Sigmoid colon (tissue), 3 donors: Measurements from ENCODE around the gene APOC3.

Experiments
- CTCF ChIP-seq, 4 experiments: fragments of 450-650 bp in 3 of 4; fragments of 200-600 bp in 1 of 4; IDR thresholded peaks; one replicate each; pipeline ENCODE4 v1.5.1; 2016 to 2019; ENCODE audit warnings: antibody characterized with exemption in 4 of 4, mild to moderate bottlenecking in 3 of 4, moderate library complexity in 2 of 4
- POLR2A ChIP-seq, 2 donors: fragments of 450-650 bp; IDR thresholded peaks; one replicate each; pipeline ENCODE4 v1.6.1; 2016; ENCODE audit warnings: antibody characterized with exemption in 2 of 2, mild to moderate bottlenecking in 2 of 2, moderate library complexity in 2 of 2

GRCh38 chr11:116852261-116853031 is 22.7 kb downstream of the APOC3 start:
- no peak for TF ChIP-seq CTCF (IDR thresholded peaks at IDR 0.05)
- TF ChIP-seq POLR2A (IDR thresholded peaks at IDR 0.05), result no peak
